GM12872 (cell line): Measurements from ENCODE around the gene KAZN.

ENCODE experiments used
- TF ChIP-seq, protein P1 (sequence below): IDR thresholded peaks from 3 replicates; pipeline ENCODE4 v1.5.1; 2011; ENCODE audit warnings: low read depth, mild to moderate bottlenecking, low read length, moderate library complexity; ENCODE audit not compliant: insufficient read depth

KAZN gene

DNA sequence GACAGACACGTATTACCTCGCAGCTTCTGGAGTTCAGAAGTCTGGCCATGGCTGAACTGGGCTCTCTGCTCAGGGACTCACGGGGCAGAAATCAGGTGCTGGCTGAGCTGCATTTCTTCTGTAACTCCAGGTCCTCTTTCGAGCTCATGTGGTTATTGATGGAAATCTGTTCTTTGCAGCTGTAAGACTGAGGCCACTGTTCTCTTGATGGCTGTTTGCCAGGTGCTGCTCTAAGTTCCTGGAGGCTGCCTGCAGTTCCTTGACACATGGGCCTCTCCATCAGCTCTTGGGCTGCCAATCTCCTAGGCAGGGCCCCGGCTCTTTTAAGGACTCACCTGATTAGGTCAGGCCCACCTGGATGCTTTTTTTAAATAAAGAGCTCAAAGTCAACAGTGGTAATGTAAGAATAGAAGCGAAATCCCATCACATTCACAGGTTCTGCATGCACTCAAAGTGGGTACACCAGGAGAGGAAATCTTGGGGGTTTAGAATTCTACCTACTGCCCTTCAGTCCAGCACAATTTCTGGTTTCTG is 139.1 kb downstream of the KAZN start:
- TF ChIP-seq, protein P1, sequence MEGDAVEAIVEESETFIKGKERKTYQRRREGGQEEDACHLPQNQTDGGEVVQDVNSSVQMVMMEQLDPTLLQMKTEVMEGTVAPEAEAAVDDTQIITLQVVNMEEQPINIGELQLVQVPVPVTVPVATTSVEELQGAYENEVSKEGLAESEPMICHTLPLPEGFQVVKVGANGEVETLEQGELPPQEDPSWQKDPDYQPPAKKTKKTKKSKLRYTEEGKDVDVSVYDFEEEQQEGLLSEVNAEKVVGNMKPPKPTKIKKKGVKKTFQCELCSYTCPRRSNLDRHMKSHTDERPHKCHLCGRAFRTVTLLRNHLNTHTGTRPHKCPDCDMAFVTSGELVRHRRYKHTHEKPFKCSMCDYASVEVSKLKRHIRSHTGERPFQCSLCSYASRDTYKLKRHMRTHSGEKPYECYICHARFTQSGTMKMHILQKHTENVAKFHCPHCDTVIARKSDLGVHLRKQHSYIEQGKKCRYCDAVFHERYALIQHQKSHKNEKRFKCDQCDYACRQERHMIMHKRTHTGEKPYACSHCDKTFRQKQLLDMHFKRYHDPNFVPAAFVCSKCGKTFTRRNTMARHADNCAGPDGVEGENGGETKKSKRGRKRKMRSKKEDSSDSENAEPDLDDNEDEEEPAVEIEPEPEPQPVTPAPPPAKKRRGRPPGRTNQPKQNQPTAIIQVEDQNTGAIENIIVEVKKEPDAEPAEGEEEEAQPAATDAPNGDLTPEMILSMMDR, result no peak

DNA sequence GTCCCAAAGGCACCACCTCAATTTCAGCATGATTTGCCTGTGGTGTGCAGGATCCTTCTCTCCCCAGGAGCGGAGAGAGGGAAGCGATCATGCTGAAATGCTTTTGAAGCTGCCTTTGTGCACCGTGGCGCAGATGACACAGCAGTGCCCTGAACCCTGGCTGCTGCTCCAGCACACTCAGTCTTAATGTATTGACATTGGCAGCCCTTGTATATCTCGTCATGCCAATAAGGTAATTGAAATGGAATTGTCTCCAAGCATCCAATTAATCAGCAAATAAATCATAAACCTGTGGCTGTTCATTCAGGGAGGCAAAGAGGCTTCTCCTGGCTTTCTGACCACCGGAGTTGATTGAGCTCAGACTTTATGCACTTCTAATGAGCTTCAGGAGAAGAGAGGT is 139.8 kb downstream of the KAZN start:
- TF ChIP-seq, protein P1, result no peak

DNA sequence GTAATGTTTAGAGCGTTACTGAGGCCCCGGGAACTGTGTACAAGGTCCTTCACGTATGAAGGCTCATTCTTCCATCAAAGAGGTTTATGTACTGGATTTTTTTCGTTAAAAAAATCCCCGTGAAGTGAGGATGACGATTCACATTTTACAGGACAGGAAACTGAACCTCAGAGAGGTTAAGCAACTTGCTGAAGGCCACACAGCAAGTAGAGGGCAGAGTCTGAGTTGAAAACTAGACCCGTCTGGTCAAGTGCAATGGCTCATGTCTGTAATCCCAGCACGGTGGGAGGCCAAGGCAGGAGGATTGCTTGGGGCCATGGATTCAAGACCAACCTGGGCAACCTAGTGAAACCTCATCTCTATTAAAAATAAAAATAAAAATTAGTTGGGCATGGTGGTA is 140.2 kb downstream of the KAZN start:
- TF ChIP-seq, protein P1, result no peak

DNA sequence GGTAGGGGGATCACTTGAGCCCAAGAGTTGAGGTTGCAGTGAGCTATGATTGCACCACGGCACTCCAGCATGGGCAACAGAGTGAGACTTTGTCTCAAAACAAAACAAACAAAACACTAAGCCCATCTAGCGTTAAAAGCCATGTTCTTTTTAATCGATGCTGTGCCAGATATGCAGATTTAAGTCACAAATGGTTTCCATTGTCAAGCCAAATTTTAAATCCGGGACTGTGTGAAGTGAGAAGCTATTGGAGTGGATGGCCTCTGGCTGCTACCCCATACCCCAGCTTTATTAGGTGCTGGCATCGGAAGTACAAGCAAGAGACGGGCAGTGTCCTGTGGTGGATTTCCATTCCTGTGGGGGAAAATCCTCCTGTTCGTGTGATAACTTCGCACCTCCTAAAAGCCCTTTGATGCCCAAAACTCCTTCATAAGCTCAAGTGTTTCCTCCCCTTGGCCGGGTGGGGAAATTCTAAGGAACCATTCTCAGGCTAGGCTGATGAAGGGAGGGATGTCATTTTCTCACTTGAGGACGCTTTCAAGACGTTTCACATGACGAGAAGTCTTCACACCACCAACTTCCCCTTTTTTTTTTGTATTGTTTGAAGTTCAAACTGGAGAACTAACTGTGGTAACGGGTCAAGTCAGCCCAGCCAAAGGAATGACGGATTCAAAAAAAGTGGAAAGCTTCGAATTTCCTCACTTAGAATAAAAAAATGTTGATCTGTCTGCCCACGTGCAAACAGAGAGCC is 140.8 kb downstream of the KAZN start:
- TF ChIP-seq, protein P1, result no peak

DNA sequence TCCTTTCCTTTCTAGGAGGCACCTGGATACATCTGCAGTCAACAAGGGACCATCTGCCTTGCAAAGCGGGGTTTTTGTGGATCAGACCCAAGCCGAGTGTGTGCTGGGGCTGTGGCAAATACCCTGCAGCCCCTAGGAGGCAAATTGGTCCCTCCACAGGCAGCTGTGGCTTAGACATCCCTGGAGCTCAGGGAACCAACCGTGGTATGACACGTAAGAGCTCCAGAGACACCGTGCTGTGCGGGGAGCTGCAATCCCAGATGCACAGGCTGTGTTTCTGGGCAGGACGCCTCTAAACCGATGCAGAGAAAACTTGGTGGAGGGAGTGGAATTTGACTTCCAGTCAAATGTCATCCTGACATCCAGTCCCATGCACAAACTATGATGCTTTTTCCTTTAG is 141.5 kb downstream of the KAZN start:
- TF ChIP-seq, protein P1, result no peak

DNA sequence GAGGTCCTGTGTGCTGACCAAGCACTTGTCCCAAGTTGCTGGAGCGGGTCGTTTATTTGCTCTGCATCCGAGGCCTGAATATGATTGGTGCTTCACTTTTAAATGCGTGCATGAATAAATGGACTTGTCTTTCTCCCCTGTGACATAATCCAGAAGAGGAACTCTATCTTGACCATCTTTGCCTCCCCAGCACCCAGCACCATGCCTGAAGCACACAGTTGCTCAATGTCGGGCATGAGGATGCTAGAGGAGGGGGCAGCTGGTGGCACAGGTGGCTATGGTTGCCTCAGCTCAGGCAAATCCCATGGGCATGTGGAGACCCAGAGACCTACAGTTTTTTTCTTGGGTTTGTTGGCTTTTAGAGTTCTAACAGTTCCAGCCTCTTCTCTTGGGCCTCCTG is 142.6 kb downstream of the KAZN start:
- TF ChIP-seq, protein P1, result no peak

DNA sequence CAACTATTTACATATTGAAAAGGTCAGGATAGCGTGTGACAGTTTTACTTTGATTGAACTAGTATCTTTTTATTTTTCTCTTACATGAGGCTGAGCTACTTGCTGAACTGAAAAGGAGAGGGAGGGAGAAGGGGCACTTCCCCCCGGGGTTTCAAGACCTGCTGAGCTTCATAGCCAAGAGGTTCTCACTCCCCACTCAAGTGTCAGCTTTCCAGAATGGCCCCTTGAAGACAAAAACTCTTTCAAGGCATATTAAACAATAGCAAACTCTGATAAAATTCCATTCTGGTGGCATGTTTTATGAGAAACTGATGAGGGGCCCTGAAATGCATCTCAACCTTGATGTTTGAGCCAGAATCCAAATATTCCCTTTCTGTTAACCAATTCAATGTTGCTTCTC is 143.0 kb downstream of the KAZN start:
- TF ChIP-seq, protein P1, result no peak
